ENCODE data around the gene RHOB. TPM values are rescaled to one million over a fixed set of nuclear protein-coding genes. Genes with fewer than 3 reads are reported as not detected.

RHOB gene
- total and polyA plus RNA-seq, 2 of the 13 experiments (the other 11 are each of a cell fraction or from before 2014, with no cell fraction given), result 192 to 268 TPM

DNA sequence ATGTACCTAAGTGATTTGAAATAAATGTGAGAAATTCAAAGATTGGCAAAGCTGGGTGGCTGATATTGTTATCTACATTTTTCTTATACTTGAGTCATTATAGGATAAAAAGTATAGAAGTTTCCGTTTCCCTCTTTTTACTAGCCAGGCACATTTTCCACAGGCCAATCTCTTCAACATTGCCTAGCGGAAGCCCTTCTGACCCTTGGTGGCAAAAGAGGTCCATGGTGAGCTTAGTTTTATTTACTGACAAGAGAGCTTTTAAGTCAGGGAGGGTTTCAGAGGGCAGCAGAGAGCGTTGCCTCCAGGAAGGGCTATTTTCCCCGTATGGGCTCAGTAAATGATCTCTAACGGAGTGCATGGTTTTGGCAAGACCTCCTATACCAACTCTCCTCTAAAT, 15.1 kb upstream of the RHOB start (continued):
- TF ChIP-seq, protein P1, sequence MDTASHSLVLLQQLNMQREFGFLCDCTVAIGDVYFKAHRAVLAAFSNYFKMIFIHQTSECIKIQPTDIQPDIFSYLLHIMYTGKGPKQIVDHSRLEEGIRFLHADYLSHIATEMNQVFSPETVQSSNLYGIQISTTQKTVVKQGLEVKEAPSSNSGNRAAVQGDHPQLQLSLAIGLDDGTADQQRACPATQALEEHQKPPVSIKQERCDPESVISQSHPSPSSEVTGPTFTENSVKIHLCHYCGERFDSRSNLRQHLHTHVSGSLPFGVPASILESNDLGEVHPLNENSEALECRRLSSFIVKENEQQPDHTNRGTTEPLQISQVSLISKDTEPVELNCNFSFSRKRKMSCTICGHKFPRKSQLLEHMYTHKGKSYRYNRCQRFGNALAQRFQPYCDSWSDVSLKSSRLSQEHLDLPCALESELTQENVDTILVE (CRISPR knock-in tag; IDR thresholded peaks at IDR 0.05), result no peak
- TF ChIP-seq, protein P2, sequence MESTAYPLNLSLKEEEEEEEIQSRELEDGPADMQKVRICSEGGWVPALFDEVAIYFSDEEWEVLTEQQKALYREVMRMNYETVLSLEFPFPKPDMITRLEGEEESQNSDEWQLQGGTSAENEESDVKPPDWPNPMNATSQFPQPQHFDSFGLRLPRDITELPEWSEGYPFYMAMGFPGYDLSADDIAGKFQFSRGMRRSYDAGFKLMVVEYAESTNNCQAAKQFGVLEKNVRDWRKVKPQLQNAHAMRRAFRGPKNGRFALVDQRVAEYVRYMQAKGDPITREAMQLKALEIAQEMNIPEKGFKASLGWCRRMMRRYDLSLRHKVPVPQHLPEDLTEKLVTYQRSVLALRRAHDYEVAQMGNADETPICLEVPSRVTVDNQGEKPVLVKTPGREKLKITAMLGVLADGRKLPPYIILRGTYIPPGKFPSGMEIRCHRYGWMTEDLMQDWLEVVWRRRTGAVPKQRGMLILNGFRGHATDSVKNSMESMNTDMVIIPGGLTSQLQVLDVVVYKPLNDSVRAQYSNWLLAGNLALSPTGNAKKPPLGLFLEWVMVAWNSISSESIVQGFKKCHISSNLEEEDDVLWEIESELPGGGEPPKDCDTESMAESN (CRISPR knock-in tag; conservative IDR thresholded peaks at IDR 0.05), result no peak
- TF ChIP-seq ZBTB14 (CRISPR knock-in tag; IDR thresholded peaks at IDR 0.05) (no peak), HNF4A (CRISPR knock-in tag; IDR thresholded peaks at IDR 0.05) (no peak), ZFP37 (CRISPR knock-in tag; IDR thresholded peaks at IDR 0.05; ENCODE audit: borderline replicate concordance) (no peak), RBM22 (optimal IDR thresholded peaks at IDR 0.05; ENCODE audit: low read length) (no peak), ZNF354B (CRISPR knock-in tag; IDR thresholded peaks at IDR 0.05) (no peak), ZFP36L2 (CRISPR knock-in tag; IDR thresholded peaks at IDR 0.05) (no peak), TCF7L2 (IDR thresholded peaks at IDR 0.05; ENCODE audit: low read depth, low read length) (no peak), ZNF652 (CRISPR knock-in tag; IDR thresholded peaks at IDR 0.05; ENCODE audit: borderline replicate concordance, low read depth) (no peak), ZNF570 (CRISPR knock-in tag; IDR thresholded peaks at IDR 0.05; ENCODE audit: borderline replicate concordance) (no peak), FOXA3 (CRISPR knock-in tag; IDR thresholded peaks at IDR 0.05) (peak; percentile 54; the same call in 1 of the 2 replicates)
- TF ChIP-seq, protein P3, sequence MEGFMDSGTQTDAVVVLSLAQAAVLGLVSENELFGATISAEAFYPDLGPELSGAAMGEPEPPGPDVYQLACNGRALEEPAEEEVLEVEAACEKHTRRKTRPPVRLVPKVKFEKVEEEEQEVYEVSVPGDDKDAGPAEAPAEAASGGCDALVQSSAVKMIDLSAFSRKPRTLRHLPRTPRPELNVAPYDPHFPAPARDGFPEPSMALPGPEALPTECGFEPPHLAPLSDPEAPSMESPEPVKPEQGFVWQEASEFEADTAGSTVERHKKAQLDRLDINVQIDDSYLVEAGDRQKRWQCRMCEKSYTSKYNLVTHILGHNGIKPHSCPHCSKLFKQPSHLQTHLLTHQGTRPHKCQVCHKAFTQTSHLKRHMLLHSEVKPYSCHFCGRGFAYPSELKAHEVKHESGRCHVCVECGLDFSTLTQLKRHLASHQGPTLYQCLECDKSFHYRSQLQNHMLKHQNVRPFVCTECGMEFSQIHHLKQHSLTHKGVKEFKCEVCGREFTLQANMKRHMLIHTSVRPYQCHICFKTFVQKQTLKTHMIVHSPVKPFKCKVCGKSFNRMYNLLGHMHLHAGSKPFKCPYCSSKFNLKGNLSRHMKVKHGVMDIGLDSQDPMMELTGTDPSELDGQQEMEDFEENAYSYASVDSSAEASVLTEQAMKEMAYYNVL (CRISPR knock-in tag; IDR thresholded peaks at IDR 0.05; ENCODE audit: borderline replicate concordance), result peak; percentile 38; the same call in 1 of the 2 replicates
- TF ChIP-seq, protein P4, sequence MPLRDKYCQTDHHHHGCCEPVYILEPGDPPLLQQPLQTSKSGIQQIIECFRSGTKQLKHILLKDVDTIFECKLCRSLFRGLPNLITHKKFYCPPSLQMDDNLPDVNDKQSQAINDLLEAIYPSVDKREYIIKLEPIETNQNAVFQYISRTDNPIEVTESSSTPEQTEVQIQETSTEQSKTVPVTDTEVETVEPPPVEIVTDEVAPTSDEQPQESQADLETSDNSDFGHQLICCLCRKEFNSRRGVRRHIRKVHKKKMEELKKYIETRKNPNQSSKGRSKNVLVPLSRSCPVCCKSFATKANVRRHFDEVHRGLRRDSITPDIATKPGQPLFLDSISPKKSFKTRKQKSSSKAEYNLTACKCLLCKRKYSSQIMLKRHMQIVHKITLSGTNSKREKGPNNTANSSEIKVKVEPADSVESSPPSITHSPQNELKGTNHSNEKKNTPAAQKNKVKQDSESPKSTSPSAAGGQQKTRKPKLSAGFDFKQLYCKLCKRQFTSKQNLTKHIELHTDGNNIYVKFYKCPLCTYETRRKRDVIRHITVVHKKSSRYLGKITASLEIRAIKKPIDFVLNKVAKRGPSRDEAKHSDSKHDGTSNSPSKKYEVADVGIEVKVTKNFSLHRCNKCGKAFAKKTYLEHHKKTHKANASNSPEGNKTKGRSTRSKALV (CRISPR knock-in tag; IDR thresholded peaks at IDR 0.05), result no peak
- TF ChIP-seq, protein P5, sequence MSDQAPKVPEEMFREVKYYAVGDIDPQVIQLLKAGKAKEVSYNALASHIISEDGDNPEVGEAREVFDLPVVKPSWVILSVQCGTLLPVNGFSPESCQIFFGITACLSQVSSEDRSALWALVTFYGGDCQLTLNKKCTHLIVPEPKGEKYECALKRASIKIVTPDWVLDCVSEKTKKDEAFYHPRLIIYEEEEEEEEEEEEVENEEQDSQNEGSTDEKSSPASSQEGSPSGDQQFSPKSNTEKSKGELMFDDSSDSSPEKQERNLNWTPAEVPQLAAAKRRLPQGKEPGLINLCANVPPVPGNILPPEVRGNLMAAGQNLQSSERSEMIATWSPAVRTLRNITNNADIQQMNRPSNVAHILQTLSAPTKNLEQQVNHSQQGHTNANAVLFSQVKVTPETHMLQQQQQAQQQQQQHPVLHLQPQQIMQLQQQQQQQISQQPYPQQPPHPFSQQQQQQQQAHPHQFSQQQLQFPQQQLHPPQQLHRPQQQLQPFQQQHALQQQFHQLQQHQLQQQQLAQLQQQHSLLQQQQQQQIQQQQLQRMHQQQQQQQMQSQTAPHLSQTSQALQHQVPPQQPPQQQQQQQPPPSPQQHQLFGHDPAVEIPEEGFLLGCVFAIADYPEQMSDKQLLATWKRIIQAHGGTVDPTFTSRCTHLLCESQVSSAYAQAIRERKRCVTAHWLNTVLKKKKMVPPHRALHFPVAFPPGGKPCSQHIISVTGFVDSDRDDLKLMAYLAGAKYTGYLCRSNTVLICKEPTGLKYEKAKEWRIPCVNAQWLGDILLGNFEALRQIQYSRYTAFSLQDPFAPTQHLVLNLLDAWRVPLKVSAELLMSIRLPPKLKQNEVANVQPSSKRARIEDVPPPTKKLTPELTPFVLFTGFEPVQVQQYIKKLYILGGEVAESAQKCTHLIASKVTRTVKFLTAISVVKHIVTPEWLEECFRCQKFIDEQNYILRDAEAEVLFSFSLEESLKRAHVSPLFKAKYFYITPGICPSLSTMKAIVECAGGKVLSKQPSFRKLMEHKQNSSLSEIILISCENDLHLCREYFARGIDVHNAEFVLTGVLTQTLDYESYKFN (CRISPR knock-in tag; conservative IDR thresholded peaks at IDR 0.05), result peak; percentile 63
- TF ChIP-seq, protein P6, sequence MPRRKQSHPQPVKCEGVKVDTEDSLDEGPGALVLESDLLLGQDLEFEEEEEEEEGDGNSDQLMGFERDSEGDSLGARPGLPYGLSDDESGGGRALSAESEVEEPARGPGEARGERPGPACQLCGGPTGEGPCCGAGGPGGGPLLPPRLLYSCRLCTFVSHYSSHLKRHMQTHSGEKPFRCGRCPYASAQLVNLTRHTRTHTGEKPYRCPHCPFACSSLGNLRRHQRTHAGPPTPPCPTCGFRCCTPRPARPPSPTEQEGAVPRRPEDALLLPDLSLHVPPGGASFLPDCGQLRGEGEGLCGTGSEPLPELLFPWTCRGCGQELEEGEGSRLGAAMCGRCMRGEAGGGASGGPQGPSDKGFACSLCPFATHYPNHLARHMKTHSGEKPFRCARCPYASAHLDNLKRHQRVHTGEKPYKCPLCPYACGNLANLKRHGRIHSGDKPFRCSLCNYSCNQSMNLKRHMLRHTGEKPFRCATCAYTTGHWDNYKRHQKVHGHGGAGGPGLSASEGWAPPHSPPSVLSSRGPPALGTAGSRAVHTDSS (CRISPR knock-in tag; conservative IDR thresholded peaks at IDR 0.05), result no peak
